ENCODE measurements around the gene DAO.

Gene DAO

DNA sequence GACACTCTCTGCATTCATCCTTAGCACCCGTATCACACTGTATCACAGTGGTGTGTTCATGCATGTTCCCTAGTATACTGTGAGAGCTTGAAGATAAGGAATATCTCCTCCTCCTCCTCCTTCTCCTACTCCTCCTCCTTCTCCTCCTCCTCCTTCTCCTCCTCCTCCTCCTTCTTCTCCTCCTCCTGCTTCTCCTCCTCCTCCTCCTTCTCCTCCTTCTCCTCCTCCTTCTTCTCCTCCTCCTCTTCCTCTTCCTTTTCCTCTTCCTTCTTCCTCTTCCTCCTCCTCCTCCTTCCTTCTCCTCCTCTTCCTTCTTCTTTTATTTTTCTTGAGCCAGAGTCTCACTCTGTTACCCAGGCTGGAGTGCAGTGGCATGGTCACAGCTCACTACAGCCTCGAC lies 27.1 kb downstream of the DAO start:
- in situ Hi-C loops (cut with MboI; ENCODE audit: low sequenced_read_pairs), result no loop called here
- H3K9me3 ChIP-seq, result no peaks in the 10 kb centered on the region
- H3K27me3 ChIP-seq (ENCODE audit: low read depth), result no peaks in the 10 kb centered on the region

GRCh38 chr12:108907839-108908351 lies 28.0 kb downstream of the DAO start:
- in situ Hi-C loops (cut with MboI; ENCODE audit: low sequenced_read_pairs), result no loop called here
- no peaks in the 10 kb centered on the region for H3K9me3 ChIP-seq
- H3K4me3 ChIP-seq, result no peak overlapping the region
- no peaks in the 10 kb centered on the region for H3K27me3 ChIP-seq (ENCODE audit: low read depth)
- no peaks in the 10 kb centered on the region for H3K36me3 ChIP-seq (replicated peaks)
- DNase-seq (ENCODE audit: low spot score in 2 of 2), result no peak
- no peaks in the 10 kb centered on the region for H3K4me1 ChIP-seq

More for the DNA sequence above, 27.1 kb downstream of the DAO start:
- no peak for DNase-seq (ENCODE audit: low spot score in 2 of 2)
- no peaks in the 10 kb centered on the region for H3K36me3 ChIP-seq (replicated peaks)
- H3K4me3 ChIP-seq, result no peak overlapping the region
- H3K4me1 ChIP-seq, result no peaks in the 10 kb centered on the region

GRCh38 chr12:108910336-108910735 lies 30.4 kb downstream of the DAO start:
- H3K9me3 ChIP-seq, result no peaks in the 10 kb centered on the region
- in situ Hi-C loops (cut with MboI; ENCODE audit: low sequenced_read_pairs), result no loop called here
- no peaks in the 10 kb centered on the region for H3K27me3 ChIP-seq (ENCODE audit: low read depth)
- H3K4me3 ChIP-seq, result no peak overlapping the region
- no peaks in the 10 kb centered on the region for H3K4me1 ChIP-seq
- no peak for DNase-seq (ENCODE audit: low spot score in 2 of 2)
- no peaks in the 10 kb centered on the region for H3K36me3 ChIP-seq (replicated peaks)

DNA sequence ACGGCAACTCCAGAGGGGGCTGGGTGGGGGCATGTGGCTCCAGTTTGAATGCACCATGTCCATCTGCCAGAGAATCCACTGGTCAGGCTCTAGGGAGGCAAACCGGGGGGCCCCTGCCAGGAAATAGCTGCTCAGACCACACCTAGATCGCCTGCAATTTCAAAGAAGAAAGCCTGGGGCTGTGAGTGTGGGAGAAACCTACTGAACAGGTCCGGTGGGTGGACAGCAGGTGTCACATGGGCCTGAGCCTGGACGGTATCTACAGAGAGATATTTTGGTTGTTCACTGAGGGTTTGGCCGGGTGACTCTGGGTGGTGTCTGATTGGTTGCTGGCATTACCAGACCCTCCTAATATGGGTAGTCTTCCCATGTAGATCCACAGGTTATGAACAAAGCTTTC lies 32.0 kb downstream of the DAO start:
- H3K27me3 ChIP-seq (ENCODE audit: low read depth), result no peaks in the 10 kb centered on the region
- H3K36me3 ChIP-seq (replicated peaks), result no peaks in the 10 kb centered on the region
- H3K4me1 ChIP-seq, result no peaks in the 10 kb centered on the region
- DNase-seq (ENCODE audit: low spot score in 2 of 2), result no peak
- no peaks in the 10 kb centered on the region for H3K9me3 ChIP-seq
- H3K4me3 ChIP-seq, result no peak overlapping the region
- in situ Hi-C loops (cut with MboI; ENCODE audit: low sequenced_read_pairs), result no loop called here

DNA sequence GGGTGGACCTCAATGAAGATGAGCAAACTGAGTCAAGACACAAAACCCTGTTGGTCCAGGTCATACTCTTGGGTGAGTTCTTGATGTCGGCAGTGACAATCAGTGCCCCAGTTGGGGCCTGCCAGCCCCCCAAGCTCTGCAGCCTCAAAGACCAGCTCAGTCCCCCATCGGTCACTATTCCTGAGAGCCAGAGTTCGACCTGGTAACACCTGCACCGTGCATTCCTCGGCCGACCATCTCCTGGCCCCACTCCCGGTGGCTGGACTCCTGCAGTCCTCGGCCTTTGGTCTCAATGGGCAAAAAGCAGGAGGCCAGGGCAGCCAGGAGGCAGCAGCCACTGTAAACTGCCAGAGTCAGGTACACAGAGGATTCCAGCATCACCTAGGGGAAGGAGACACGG lies 32.5 kb downstream of the DAO start:
- no peaks in the 10 kb centered on the region for H3K4me1 ChIP-seq

DNA sequence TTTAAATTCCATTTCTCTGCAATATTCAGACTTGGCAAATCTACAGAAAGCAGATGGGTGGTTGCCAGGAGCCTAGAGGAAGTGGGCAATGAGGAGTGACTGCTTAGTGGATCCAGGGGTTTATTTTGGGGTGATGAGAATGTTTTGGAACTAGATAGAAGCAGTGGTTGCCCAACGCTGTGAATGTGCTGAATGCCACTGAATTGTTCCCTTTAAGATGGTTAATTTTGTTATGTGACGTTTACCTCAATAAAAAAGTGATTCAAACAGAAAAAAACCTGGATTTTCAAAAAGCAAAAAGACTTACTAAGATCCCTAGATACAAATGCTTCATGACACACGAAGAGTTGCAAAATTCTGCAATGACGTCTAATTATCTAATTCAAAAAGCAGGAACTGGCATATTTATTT lies 34.2 kb downstream of the DAO start:
- no peaks in the 10 kb centered on the region for H3K9me3 ChIP-seq
- no peaks in the 10 kb centered on the region for H3K27me3 ChIP-seq (ENCODE audit: low read depth)
- H3K4me3 ChIP-seq, result no peak overlapping the region
- H3K4me1 ChIP-seq, result no peaks in the 10 kb centered on the region
- no peak for DNase-seq (ENCODE audit: low spot score in 2 of 2)
- in situ Hi-C loops (cut with MboI; ENCODE audit: low sequenced_read_pairs), result no loop called here
- H3K36me3 ChIP-seq (replicated peaks), result no peaks in the 10 kb centered on the region

More for the DNA sequence above, 32.5 kb downstream of the DAO start:
- in situ Hi-C loops (cut with MboI; ENCODE audit: low sequenced_read_pairs), result no loop called here
- no peak for DNase-seq (ENCODE audit: low spot score in 2 of 2)
- H3K36me3 ChIP-seq (replicated peaks), result no peaks in the 10 kb centered on the region
- H3K9me3 ChIP-seq, result no peaks in the 10 kb centered on the region
- no peak overlapping the region for H3K4me3 ChIP-seq
- no peaks in the 10 kb centered on the region for H3K27me3 ChIP-seq (ENCODE audit: low read depth)

GRCh38 chr12:108915632-108916133 lies 35.8 kb downstream of the DAO start:
- in situ Hi-C loops (cut with MboI; ENCODE audit: low sequenced_read_pairs), result no loop called here
- Histone ChIP-seq H3K9me3 (no peaks in the 10 kb centered on the region), H3K4me1 (no peaks in the 10 kb centered on the region), H3K4me3 (no peak overlapping the region), H3K27me3 (ENCODE audit: low read depth) (no peaks in the 10 kb centered on the region), H3K36me3 (replicated peaks) (no peaks in the 10 kb centered on the region)
- no peak for DNase-seq (ENCODE audit: low spot score in 2 of 2)

GRCh38 chr12:108916336-108916735 lies 36.4 kb downstream of the DAO start:
- in situ Hi-C loops (cut with MboI; ENCODE audit: low sequenced_read_pairs), result no loop called here
- no peaks in the 10 kb centered on the region for H3K27me3 ChIP-seq (ENCODE audit: low read depth)
- H3K4me1 ChIP-seq, result no peaks in the 10 kb centered on the region
- H3K36me3 ChIP-seq (replicated peaks), result no peaks in the 10 kb centered on the region
- H3K4me3 ChIP-seq, result no peak overlapping the region
- DNase-seq (ENCODE audit: low spot score in 2 of 2), result no peak
- no peaks in the 10 kb centered on the region for H3K9me3 ChIP-seq

DNA sequence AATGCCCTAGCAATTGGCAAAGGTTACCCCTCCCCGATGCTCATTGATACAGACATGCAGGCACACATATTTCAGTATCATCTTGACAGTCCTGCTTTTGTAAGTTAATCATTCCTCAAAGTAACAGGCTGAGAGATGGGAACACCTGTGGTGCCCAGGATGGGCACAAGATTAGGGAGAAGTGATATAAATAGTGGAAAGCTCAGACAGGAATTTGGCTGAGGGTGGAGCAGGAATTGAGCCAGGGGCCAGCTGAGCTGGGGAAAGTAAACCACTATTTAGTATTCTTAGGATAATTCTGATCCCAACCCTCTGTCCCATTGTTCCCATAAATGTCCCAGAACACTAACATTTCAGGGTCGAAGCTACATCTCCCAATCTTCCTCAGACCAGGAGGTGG lies 38.3 kb downstream of the DAO start:
- no peaks in the 10 kb centered on the region for H3K9me3 ChIP-seq
- no peaks in the 10 kb centered on the region for H3K4me1 ChIP-seq
- no peak for DNase-seq (ENCODE audit: low spot score in 2 of 2)
- H3K27me3 ChIP-seq (ENCODE audit: low read depth), result no peaks in the 10 kb centered on the region
- H3K36me3 ChIP-seq (replicated peaks), result no peaks in the 10 kb centered on the region
- H3K4me3 ChIP-seq, result no peak overlapping the region
- in situ Hi-C loops (cut with MboI; ENCODE audit: low sequenced_read_pairs), result no loop called here

GRCh38 chr12:108918960-108919642 lies 39.2 kb downstream of the DAO start:
- H3K27me3 ChIP-seq (ENCODE audit: low read depth), result no peaks in the 10 kb centered on the region
- H3K9me3 ChIP-seq, result no peaks in the 10 kb centered on the region
- no peaks in the 10 kb centered on the region for H3K4me1 ChIP-seq
- H3K36me3 ChIP-seq (replicated peaks), result no peaks in the 10 kb centered on the region
- DNase-seq (ENCODE audit: low spot score in 2 of 2), result no peak
- no peak overlapping the region for H3K4me3 ChIP-seq
- in situ Hi-C loops (cut with MboI; ENCODE audit: low sequenced_read_pairs), result no loop called here

DNA sequence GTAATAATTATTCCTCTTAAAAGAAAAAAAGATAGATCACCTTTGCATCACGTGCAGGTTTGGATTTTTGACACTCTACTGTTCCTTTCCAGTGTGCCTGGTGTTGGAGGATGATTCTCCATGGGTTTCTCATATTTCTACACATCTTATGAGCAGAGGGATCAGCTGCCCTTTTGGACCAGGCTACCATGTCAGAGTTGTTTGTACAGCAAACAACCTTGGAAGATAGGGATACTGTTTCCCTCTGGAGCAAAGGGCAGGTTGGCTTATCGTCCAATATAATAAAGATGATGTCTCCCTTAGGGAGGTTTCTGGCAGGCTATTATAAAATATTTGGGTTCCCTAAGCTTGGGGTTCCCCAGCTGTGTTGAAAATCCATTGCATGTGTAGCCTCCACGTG lies 42.1 kb downstream of the DAO start:
- H3K4me3 ChIP-seq, result no peak overlapping the region
- no peaks in the 10 kb centered on the region for H3K9me3 ChIP-seq
- no peak for DNase-seq (ENCODE audit: low spot score in 2 of 2)
- H3K27me3 ChIP-seq (ENCODE audit: low read depth), result no peaks in the 10 kb centered on the region
- H3K4me1 ChIP-seq, result no peaks in the 10 kb centered on the region
- no peaks in the 10 kb centered on the region for H3K36me3 ChIP-seq (replicated peaks)
- in situ Hi-C loops (cut with MboI; ENCODE audit: low sequenced_read_pairs), result no loop called here

DNA sequence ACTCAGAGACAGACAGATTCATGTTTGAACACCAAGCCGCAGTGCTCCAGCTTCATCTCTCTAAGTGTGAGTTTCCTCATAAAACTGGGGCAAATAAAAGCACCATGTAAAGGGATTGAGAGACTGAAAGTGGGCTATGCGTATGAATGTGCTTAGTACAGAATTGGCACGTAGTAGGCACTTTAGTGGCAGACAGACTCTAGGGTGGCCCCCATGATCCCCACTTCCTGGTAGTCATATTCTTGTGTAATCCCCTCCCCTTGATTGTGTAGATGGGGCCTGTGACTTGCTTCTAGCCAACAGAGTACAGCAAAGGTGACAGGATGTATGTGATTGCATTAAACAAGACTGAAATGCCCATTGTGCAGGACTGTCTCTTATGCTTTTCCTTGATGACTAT lies 43.0 kb downstream of the DAO start:
- H3K36me3 ChIP-seq (replicated peaks), result no peaks in the 10 kb centered on the region
- H3K27me3 ChIP-seq (ENCODE audit: low read depth), result no peaks in the 10 kb centered on the region
- H3K9me3 ChIP-seq, result no peaks in the 10 kb centered on the region
- in situ Hi-C loops (cut with MboI; ENCODE audit: low sequenced_read_pairs), result no loop called here
- H3K4me1 ChIP-seq, result no peaks in the 10 kb centered on the region
- no peak for DNase-seq (ENCODE audit: low spot score in 2 of 2)
- H3K4me3 ChIP-seq, result no peak overlapping the region

GRCh38 chr12:108928695-108929094 lies 48.8 kb downstream of the DAO start:
- no peaks in the 10 kb centered on the region for H3K27me3 ChIP-seq (ENCODE audit: low read depth)
- H3K36me3 ChIP-seq (replicated peaks), result no peaks in the 10 kb centered on the region
- no peaks in the 10 kb centered on the region for H3K4me1 ChIP-seq
- no peaks in the 10 kb centered on the region for H3K9me3 ChIP-seq
- no peak overlapping the region for H3K4me3 ChIP-seq
- in situ Hi-C loops (cut with MboI; ENCODE audit: low sequenced_read_pairs), result no loop called here
- DNase-seq (ENCODE audit: low spot score in 2 of 2), result no peak

DNA sequence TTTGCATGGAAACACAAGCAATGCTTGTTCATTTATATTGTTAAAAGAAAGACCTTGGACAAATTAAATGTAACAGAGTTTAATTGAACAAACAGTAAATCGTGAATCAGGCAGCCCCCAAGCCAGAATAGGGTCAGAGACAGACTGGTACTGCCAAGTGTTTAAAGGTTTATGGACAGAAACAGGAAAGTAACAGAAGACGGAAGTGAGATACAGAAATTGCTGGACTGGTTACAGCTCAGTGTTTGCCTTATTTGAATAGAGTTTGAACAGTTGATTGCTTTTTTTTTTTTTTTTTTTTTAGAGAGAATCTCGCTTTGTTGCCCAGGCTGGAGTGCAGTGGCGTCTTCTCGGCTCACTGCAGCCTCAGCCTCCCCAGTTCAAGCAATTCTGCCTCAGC lies 50.3 kb downstream of the DAO start:
- Histone ChIP-seq H3K4me1 (no peaks in the 10 kb centered on the region), H3K9me3 (no peaks in the 10 kb centered on the region), H3K4me3 (no peak overlapping the region), H3K27me3 (ENCODE audit: low read depth) (peaks cover 6% of the 10 kb centered on the region), H3K36me3 (replicated peaks) (no peaks in the 10 kb centered on the region)
- in situ Hi-C loops (cut with MboI; ENCODE audit: low sequenced_read_pairs), result no loop called here
- no peak for DNase-seq (ENCODE audit: low spot score in 2 of 2)

DNA sequence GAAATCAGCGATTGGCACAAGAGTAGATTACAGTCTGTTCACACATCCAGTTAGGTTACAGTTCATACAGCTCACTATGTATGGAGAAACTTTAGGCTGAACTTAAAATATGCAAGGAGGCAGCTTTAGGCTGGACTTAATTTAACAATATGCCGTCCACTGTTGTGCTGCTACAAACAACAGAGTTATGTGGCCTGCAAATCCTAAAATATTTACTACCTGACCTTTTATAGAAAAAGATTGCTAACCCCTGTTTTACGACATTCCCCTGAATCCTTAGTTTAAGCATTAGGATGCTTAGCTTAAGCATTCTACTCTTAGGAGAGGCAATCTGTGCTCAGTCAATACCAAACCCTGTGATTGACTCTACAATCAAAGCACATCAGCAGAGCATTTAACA lies 50.9 kb downstream of the DAO start:
- Histone ChIP-seq H3K4me3 (no peak overlapping the region), H3K36me3 (replicated peaks) (no peaks in the 10 kb centered on the region), H3K27me3 (ENCODE audit: low read depth) (peaks cover 12% of the 10 kb centered on the region), H3K4me1 (no peaks in the 10 kb centered on the region), H3K9me3 (no peaks in the 10 kb centered on the region)
- in situ Hi-C loops (cut with MboI; ENCODE audit: low sequenced_read_pairs), result no loop called here
- DNase-seq (ENCODE audit: low spot score in 2 of 2), result no peak
